Measurements from ENCODE around the gene GALP.

Gene GALP

DNA sequence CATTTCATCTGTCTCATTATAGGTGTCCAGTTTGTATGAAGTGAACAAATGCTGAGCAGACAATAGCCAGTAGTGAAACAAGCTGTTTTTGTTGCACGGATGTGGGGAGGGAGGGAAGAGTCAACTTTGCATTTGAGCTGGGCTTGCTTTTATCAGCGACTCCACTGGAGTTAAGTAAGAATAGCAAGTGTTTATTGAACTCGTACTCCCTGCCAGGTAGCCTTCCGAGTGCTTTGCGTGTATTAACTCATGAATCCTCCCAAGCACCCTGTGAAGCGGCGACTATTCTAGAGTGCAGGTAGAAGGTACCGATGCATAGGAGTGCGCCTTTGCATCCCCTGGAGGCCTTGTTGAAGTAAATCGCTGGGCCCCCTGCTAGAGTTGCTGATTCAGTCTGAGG lies 39.4 kb upstream of the GALP start:
- TF ChIP-seq, protein P1, sequence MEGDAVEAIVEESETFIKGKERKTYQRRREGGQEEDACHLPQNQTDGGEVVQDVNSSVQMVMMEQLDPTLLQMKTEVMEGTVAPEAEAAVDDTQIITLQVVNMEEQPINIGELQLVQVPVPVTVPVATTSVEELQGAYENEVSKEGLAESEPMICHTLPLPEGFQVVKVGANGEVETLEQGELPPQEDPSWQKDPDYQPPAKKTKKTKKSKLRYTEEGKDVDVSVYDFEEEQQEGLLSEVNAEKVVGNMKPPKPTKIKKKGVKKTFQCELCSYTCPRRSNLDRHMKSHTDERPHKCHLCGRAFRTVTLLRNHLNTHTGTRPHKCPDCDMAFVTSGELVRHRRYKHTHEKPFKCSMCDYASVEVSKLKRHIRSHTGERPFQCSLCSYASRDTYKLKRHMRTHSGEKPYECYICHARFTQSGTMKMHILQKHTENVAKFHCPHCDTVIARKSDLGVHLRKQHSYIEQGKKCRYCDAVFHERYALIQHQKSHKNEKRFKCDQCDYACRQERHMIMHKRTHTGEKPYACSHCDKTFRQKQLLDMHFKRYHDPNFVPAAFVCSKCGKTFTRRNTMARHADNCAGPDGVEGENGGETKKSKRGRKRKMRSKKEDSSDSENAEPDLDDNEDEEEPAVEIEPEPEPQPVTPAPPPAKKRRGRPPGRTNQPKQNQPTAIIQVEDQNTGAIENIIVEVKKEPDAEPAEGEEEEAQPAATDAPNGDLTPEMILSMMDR (conservative IDR thresholded peaks at IDR 0.05), result no peak
- no peak for TF ChIP-seq ZFX (IDR thresholded peaks at IDR 0.05)
- H3K27ac ChIP-seq, result peak overlapping the region; percentile 93

DNA sequence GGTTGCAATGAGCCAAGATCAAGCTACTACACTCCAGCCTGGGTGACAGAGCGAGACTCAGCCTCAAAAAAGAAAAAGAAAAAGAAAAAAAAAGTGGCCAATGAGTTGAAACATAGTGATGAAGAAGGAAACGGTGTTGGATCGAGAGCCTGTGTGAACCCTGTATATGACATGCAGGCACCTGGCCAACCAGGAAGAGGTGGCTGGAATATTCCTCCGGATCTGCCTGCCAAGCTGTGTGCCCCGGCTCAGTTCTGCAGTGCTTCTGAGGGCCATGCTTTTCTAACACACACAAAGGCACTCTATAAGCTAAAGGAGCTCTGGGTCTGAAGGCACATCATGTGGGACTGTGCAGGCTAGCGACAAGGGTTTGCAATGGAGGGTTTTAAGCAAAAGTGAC lies 38.4 kb upstream of the GALP start:
- TF ChIP-seq, protein P1 (conservative IDR thresholded peaks at IDR 0.05), result no peak
- TF ChIP-seq ZFX (IDR thresholded peaks at IDR 0.05), result no peak
- H3K27ac ChIP-seq, result peak overlapping the region; percentile 93

DNA sequence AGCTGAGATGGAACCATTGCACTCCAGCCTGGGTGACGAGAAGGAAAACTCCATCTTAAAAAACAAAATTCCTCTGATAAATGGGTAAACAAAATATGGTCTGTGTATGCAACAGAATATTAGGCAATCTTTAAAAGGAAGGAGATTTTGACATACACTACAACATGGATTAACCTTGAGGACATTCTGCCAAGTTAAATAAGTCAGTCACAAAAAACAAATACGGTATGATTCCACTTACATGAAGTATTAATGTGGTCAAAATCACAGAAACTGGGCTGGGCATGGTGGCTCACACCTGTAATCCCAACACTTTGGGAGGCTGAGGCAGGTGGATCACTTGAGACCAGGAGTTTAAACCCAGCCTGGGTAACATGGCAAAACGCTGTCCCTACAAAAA lies 37.7 kb upstream of the GALP start:
- peak overlapping the region; percentile 93 for H3K27ac ChIP-seq
- TF ChIP-seq ZFX (IDR thresholded peaks at IDR 0.05), result no peak
- TF ChIP-seq, protein P1 (conservative IDR thresholded peaks at IDR 0.05), result no peak

DNA sequence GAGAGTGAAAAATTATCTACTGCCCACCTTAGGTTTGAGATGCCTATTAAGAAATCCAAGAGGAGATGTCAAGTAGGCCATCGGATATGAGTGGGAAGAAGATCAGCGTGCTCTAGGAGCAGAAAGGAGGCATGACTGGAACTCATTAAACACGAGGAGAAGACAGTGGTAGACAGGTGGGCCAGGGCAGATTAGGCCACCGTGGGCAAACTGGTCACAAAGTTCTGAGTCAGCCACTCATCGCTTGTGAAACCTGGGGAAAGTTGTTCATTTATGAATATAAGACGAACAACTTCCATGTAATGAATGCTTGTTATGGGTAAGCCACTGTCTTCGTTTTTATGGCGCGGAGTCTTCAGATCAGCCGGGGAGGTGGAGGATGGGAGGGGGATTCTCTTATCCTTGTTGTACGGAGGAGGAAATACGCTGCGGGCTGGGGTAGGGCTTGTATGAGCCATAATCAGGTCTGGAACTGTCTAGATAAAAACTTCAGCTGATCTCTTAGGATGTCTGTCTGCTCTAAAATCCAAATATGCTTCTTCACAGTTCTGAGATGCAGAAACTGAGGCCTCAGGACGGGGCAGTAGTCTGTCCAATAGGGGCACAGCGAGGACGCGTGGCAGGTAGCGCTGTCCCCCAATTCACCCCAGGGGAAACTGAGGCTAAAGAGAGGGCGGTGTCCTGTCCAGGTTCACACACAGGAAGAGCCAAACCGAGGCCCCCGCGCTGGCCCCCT lies 35.8 kb upstream of the GALP start:
- TF ChIP-seq, protein P1 (conservative IDR thresholded peaks at IDR 0.05), result no peak
- TF ChIP-seq ZFX (IDR thresholded peaks at IDR 0.05), result no peak
- peak overlapping the region; percentile 93 for H3K27ac ChIP-seq

DNA sequence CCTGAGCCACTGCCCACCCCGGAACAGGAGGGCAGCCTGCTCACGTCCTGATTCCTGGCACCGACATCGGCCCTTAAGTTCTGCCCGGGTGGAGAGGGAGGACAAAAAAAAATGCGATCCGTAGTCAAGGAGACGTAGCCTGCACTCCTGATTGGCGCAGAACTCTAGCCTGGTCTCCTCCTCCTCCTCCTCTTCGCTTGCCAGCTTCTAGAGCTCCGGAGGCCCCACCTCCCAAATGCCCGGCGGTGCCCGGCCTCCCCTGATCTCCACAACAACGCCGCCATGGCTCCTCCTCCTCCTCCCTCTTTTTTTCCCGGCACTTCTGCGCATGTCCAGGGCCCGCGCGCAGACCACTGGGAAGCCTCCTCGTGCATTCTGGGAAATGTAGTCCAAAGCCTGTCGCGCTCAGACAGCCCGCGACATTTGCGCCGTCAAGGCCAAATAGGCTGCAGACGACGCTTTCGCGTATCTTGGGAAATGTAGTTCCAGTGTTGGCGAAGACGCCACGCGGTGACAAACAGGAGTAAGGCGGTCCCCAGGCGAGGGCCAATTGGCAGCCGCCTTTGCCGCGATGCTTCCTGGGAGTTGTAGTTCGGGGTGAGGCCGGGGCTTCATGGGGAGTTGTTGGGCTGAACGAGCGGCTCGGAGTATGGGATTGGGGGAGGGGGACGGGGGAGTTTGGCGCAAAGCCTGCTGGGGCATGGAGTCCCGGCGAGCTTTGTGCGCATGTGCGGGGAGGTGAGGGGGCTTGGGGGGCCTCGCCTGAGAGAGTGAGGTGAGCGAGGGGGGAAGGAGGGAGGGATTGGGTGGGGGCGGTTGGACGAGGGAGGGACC lies 35.0 kb upstream of the GALP start, which contains the start of gene ZNF444:
Gene ZNF444 (plus strand): TSS at position 705 of the 834 bp plus-strand sequence. CDS start 5,625 bp downstream, outside the sequence.
- H3K27ac ChIP-seq, result peak within 1 kb of the TSS; percentile 93
- TF ChIP-seq, protein P1 (conservative IDR thresholded peaks at IDR 0.05), result no peak
- TF ChIP-seq ZFX (IDR thresholded peaks at IDR 0.05), result no peak

DNA sequence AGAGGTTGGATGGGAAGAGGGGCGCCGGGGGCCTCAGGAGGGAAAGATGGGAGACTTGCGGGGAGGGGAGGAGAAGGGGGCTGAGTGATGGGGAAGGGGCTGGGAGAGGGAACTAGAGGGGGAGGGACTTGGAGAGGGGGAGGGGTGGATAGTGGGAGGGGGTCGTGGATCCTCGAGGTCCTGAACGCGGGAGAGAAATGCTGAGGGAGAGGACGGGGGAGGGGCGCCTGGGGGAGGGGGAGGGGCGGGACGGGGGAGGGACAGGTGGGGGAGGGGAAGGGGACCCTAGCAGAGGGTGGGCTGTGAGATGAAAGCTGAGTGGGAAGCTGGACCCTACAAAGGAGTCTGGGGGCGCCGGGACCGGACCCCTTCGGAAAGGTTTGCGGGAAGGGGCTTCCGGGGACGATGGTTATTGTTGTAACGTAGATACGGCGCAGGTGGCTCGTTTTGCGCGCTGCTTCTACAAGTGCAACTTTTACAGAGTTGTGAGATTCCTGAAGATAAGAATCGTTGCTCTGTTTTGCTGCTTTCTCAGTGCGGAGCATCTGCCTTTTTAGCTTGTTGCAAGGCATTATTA lies 34.3 kb upstream of the GALP start:
- no peak for TF ChIP-seq ZFX (IDR thresholded peaks at IDR 0.05)
- TF ChIP-seq, protein P1 (conservative IDR thresholded peaks at IDR 0.05), result no peak

More for the DNA sequence above, 34.3 kb upstream of the GALP start:
- H3K27ac ChIP-seq, result peak overlapping the region; percentile 93
